Measurements from ENCODE around the gene DNAL4.

GRCh38 chr22:38826801-38827200 is 32.9 kb upstream of the DNAL4 start:
- TF ChIP-seq, protein P1, sequence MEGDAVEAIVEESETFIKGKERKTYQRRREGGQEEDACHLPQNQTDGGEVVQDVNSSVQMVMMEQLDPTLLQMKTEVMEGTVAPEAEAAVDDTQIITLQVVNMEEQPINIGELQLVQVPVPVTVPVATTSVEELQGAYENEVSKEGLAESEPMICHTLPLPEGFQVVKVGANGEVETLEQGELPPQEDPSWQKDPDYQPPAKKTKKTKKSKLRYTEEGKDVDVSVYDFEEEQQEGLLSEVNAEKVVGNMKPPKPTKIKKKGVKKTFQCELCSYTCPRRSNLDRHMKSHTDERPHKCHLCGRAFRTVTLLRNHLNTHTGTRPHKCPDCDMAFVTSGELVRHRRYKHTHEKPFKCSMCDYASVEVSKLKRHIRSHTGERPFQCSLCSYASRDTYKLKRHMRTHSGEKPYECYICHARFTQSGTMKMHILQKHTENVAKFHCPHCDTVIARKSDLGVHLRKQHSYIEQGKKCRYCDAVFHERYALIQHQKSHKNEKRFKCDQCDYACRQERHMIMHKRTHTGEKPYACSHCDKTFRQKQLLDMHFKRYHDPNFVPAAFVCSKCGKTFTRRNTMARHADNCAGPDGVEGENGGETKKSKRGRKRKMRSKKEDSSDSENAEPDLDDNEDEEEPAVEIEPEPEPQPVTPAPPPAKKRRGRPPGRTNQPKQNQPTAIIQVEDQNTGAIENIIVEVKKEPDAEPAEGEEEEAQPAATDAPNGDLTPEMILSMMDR (IDR thresholded peaks at IDR 0.05), result no peak
- TF ChIP-seq EZH2 (IDR thresholded peaks at IDR 0.05; ENCODE audit: borderline replicate concordance, insufficient read depth, low read depth, low read length, poor library complexity, severe bottlenecking), result no peak

Measured in B cell (primary cell).